ENCODE results near the gene BFSP1. TPM values are rescaled to one million over a fixed set of nuclear protein-coding genes. Genes with fewer than 3 reads are reported as not detected.

The BFSP1 gene
- polyA plus RNA-seq, 1 of the 3 experiments (the other 2 are of a cell fraction), result 7.1 TPM

- Histone ChIP-seq H3K4me1 (ENCODE audit: control insufficient read depth in 1 of 2, insufficient read depth in 2 of 2, low read depth in 1 of 2, low read length in 1 of 2) (no peaks in the 10 kb centered on the region), H4K20me1 (ENCODE audit: insufficient read depth) (no peaks in the 10 kb centered on the region), H3K79me2 (ENCODE audit: insufficient read depth) (no peaks in the 10 kb centered on the region), H2AFZ (ENCODE audit: low read depth) (no peak overlapping the region), H3K9me3 (no peaks in the 10 kb centered on the region), H3K4me2 (no peak overlapping the region), H3K9me2 (no peaks in the 10 kb centered on the region), H3K4me3 (ENCODE audit: low read depth in 2 of 2, low read length in 1 of 2) (no peak overlapping the region), H3K9ac (no peak overlapping the region), H3K27me3 (ENCODE audit: insufficient read depth) (0 out of 2 replicates have a peak, but pooled peaks cover 7% of the 10 kb centered on the region), H3K36me3 (replicated peaks in 1 of 2; ENCODE audit: control insufficient read depth in 1 of 2, insufficient read depth in 2 of 2, low read length in 1 of 2) (no peaks in the 10 kb centered on the region), H3F3A (replicated peaks; ENCODE audit: insufficient read depth) (no peaks in the 10 kb centered on the region), H3K27ac (ENCODE audit: low read depth in 2 of 2, low read length in 1 of 2) (no peak overlapping the region)
- POLR2A ChIA-PET, result no interaction called here
- CTCF ChIA-PET, result interaction anchor here (1.2 kb wide), 1 partner anchor 16 kb away, joined by 3 read pairs; no protein-coding TSS in a partner anchor
- no peak for DNase-seq
- WGBS (ENCODE audit: low lambda C conversion rate), result 69% methylated on average over 2 of the region's 2 CpGs
- TF ChIP-seq RFX5 (IDR thresholded peaks at IDR 0.05; ENCODE audit: low read length), result no peak
- no peak for TF ChIP-seq TCF12 (IDR thresholded peaks at IDR 0.05)
- no peak for TF ChIP-seq FOXM1 (IDR thresholded peaks at IDR 0.05; ENCODE audit: low read depth)
- TF ChIP-seq GATA2 (CRISPR knock-in tag; IDR thresholded peaks at IDR 0.05), result no peak
- no peak for TF ChIP-seq CTCF (IDR thresholded peaks at IDR 0.05)
These were observed 83.1 kb downstream of the BFSP1 start for GRCh38 chr20:17448071-17448470.

- Histone ChIP-seq H3K4me1 (ENCODE audit: control insufficient read depth in 1 of 2, insufficient read depth in 2 of 2, low read depth in 1 of 2, low read length in 1 of 2) (no peaks in the 10 kb centered on the region), H3K9me3 (no peaks in the 10 kb centered on the region), H3K27ac (ENCODE audit: low read depth in 2 of 2, low read length in 1 of 2) (no peak overlapping the region), H2AFZ (ENCODE audit: low read depth) (no peak overlapping the region), H3K79me2 (ENCODE audit: insufficient read depth) (no peaks in the 10 kb centered on the region), H3K4me2 (no peak overlapping the region), H3F3A (replicated peaks; ENCODE audit: insufficient read depth) (no peaks in the 10 kb centered on the region), H3K4me3 (ENCODE audit: low read depth in 2 of 2, low read length in 1 of 2) (no peak overlapping the region), H4K20me1 (ENCODE audit: insufficient read depth) (no peaks in the 10 kb centered on the region), H3K9ac (no peak overlapping the region), H3K9me2 (no peaks in the 10 kb centered on the region), H3K27me3 (ENCODE audit: insufficient read depth) (0 out of 2 replicates have a peak, but pooled peaks cover 7% of the 10 kb centered on the region), H3K36me3 (replicated peaks in 1 of 2; ENCODE audit: control insufficient read depth in 1 of 2, insufficient read depth in 2 of 2, low read length in 1 of 2) (no peaks in the 10 kb centered on the region)
- CTCF ChIA-PET, result interaction anchor here (1.8 to 3.2 kb wide), 2 partner anchors 15 to 642 kb away, joined by 5 to 21 read pairs; no protein-coding TSS in a partner anchor
- TF ChIP-seq ELF1 (IDR thresholded peaks at IDR 0.05) (no peak), TEAD4 (IDR thresholded peaks at IDR 0.05; ENCODE audit: borderline replicate concordance, insufficient read depth) (no peak), EZH2phosphoT487 (IDR thresholded peaks at IDR 0.05; ENCODE audit: borderline replicate concordance, low read depth) (no peak), YY1 (IDR thresholded peaks at IDR 0.05; ENCODE audit: low read depth) (no peak), GATA2 (CRISPR knock-in tag; IDR thresholded peaks at IDR 0.05) (no peak), MAX (IDR thresholded peaks at IDR 0.05; ENCODE audit: low read depth) (no peak), RCOR1 (IDR thresholded peaks at IDR 0.05; ENCODE audit: low read length) (no peak)
- WGBS (ENCODE audit: low lambda C conversion rate), result 24% methylated on average over 5 of the region's 5 CpGs
- no peak for DNase-seq
- POLR2A ChIA-PET, result no interaction called here
These were observed 85.0 kb downstream of the BFSP1 start for GRCh38 chr20:17446171-17446570.

Measured in SK-N-SH (cell line).